GM12864 (cell line): Measurements from ENCODE around the gene DIS3L2.

Experiments
- DNase-seq: peaks from one replicate; pipeline ENCODE4 v3.0.0-alpha.2; 2011; ENCODE audit warnings: low read depth
- H3K4me3 ChIP-seq: 2 replicates; pipeline ENCODE4 v1.5.1; 2011; ENCODE audit warnings: mild to moderate bottlenecking, low read depth, low read length, control low read depth
- TF ChIP-seq, protein P1 (sequence below): IDR thresholded peaks from 2 replicates; pipeline ENCODE4 v1.5.1; 2011; ENCODE audit warnings: low read depth, mild to moderate bottlenecking, moderate library complexity, low read length, control low read depth, inconsistent platforms; ENCODE audit errors: missing control alignments

DIS3L2 gene

GRCh38 chr2:232219932-232220331, 258.4 kb downstream of the DIS3L2 start:
- no peak for DNase-seq
- TF ChIP-seq, protein P1, sequence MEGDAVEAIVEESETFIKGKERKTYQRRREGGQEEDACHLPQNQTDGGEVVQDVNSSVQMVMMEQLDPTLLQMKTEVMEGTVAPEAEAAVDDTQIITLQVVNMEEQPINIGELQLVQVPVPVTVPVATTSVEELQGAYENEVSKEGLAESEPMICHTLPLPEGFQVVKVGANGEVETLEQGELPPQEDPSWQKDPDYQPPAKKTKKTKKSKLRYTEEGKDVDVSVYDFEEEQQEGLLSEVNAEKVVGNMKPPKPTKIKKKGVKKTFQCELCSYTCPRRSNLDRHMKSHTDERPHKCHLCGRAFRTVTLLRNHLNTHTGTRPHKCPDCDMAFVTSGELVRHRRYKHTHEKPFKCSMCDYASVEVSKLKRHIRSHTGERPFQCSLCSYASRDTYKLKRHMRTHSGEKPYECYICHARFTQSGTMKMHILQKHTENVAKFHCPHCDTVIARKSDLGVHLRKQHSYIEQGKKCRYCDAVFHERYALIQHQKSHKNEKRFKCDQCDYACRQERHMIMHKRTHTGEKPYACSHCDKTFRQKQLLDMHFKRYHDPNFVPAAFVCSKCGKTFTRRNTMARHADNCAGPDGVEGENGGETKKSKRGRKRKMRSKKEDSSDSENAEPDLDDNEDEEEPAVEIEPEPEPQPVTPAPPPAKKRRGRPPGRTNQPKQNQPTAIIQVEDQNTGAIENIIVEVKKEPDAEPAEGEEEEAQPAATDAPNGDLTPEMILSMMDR, result no peak
- no peak overlapping the region for H3K4me3 ChIP-seq

DNA sequence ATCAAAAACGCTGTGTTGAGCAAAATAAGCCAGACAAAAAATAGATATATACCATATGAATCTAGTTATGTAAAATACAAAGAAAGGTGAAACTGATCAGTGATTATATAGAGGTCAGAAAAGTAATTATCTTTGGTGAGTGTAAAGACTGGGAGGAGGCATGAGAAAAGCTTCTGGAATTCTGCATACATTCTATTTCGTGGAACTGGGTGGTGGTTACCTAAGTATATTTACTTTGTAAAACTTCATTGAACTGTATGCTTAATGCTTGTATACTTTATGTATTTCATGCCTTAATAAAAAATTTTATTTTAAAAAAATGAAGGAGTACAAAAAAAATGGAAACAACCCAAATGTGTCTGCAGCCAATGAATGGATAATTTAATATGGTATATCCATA, 263.9 kb downstream of the DIS3L2 start:
- no peak overlapping the region for H3K4me3 ChIP-seq
- DNase-seq, result no peak
- TF ChIP-seq, protein P1, result no peak

- TF ChIP-seq, protein P1, result no peak
- DNase-seq, result no peak
- H3K4me3 ChIP-seq, result no peak overlapping the region
These were observed 264.4 kb downstream of the DIS3L2 start for GRCh38 chr2:232225895-232226294.

DNA sequence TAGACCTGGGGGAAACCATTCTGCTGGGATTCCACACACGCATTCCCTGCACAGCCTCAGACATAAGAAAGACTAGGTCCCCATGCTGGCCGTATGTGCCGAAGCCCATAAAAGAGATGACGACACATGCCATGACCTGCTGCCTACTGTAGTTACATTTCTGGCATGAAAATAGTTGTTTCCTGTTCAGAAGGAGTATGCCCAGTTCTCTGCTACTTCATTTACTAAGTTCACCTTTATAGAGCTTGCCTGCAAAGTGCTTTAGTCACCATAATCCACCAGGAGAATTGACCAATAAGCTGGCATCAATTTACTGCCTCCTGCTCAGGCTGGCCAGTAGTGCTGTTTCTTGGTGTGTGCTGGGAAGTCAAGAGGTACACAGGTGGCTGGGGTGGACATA, 266.8 kb downstream of the DIS3L2 start:
- no peak overlapping the region for H3K4me3 ChIP-seq
- TF ChIP-seq, protein P1, result no peak
- DNase-seq, result no peak

DNA sequence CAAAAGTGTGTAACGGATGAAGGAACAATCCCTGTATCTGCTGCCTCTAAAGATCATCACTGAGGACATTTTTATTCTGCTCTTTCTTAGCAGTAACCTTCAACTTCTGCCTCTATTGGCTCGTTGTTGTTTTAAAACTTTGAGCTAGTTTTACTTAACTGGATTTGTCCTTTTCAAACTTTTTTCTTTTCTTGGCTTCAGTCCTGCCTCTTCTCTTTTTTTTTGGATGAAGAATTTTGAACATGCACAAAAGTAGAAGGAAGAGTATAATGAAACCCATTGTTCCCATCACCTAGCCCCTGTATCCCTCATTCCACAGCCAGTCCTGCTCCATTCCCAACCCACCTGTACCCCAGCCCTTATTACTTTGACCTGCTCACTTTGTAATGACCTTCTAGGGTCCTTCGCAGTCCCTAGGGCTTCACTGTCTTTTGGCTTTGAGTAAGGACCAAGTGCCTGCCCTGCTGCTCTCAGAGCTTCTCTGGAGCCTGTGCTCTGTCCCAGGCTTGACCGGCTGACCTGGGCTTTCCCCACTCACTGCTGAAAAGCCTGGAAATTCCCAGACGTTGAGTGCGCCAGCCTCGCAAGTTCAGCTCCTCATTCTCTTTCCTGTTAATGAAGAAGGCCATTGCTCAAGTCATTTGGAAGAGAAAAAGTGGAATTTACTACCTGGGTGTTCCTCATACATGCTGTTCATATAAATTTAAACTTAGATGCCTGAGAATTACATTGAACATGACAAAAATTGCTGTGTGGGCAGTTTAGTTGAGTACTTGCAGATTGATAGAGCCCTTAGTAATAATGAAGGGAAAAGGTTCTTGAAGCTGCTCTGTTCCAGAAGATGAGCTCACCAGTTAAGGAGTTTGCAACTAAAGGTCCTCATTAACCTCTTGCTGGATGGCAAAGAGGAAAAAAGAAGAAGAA, 267.7 kb downstream of the DIS3L2 start:
- no peak for DNase-seq
- TF ChIP-seq, protein P1, result no peak
- H3K4me3 ChIP-seq, result no peak overlapping the region

- no peak for DNase-seq
- no peak overlapping the region for H3K4me3 ChIP-seq
- TF ChIP-seq, protein P1, result no peak
These were observed 268.4 kb downstream of the DIS3L2 start for GRCh38 chr2:232229911-232230310.

DNA sequence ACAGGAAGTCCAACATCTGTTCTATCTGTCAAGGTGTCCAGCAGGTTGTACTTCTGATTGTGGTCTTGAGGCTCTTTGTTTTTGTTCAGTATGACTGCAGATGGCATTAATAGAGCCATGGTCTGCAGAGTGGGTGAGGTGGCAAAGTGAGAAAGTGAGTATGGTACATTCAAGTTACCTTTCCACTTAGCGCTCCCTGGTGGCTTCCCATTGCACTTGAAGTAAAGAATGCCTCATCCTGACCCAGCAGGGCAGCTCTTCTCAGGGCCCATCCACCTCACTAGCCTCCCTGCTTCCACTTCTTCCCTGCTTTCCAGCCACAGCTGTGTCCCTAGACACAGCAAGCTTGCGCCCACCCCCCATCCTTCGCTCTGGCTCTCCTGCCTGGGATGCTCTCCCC, 269.0 kb downstream of the DIS3L2 start:
- TF ChIP-seq, protein P1, result peak; percentile 71
- DNase-seq, result no peak
- H3K4me3 ChIP-seq, result no peak overlapping the region
